ENCODE measurements around the gene FGF5. TPM values are rescaled to one million over a fixed set of nuclear protein-coding genes. Genes with fewer than 3 reads are reported as not detected.

The FGF5 gene
- total and polyA plus RNA-seq, 10 of the 15 experiments (the other 5 are each of a cell fraction or from before 2014, with no cell fraction given): 0.87 to 7.4 (median 1.6) TPM

DNA sequence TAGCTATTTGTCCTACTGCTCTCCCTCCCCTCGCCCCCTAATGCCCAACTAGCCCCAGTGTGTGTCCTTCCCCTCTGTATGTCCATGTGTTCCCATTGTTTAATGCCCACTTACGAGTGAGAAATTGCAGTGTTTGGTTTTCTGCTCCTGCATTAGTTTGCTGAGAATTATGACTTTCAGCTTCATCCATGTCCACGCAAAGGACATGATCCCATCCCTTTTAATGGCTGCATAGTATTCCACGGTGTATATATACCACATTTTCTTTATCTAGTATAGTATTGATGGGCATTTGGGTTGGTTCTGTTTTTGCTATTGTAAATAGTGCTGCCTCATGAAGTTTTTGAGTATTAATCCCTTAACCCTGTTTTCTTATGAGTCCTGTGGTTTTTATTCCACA, 35.4 kb downstream of the FGF5 start:
- Histone ChIP-seq H3K4me2 (ENCODE audit: control insufficient read depth, insufficient read depth) (no peak overlapping the region), H3K4me1 (ENCODE audit: control insufficient read depth, insufficient read depth, low read length) (no peaks in the 10 kb centered on the region), H2AFZ (ENCODE audit: control insufficient read depth, low read depth, low read length) (no peak overlapping the region), H3K4me3 (no peak overlapping the region), H3K36me3 (ENCODE audit: control insufficient read depth in 2 of 2, insufficient read depth in 2 of 2, low read length in 1 of 2) (no peaks in the 10 kb centered on the region), H3K9me3 (replicated peaks; ENCODE audit: control insufficient read depth, insufficient read depth, low read length) (no peaks in the 10 kb centered on the region), H4K20me1 (ENCODE audit: control insufficient read depth, insufficient read depth) (no peaks in the 10 kb centered on the region), H3K79me2 (ENCODE audit: control insufficient read depth, insufficient read depth, low read length) (no peaks in the 10 kb centered on the region), H3K27ac (ENCODE audit: control insufficient read depth, insufficient read depth) (no peak overlapping the region), H3K9ac (ENCODE audit: control insufficient read depth, insufficient read depth, low read length) (no peak overlapping the region), H3K27me3 (replicated peaks in 1 of 2; ENCODE audit: control insufficient read depth in 2 of 2, insufficient read depth in 2 of 2, low read length in 1 of 2) (no peaks in the 10 kb centered on the region)
- TF ChIP-seq NFYB (IDR thresholded peaks at IDR 0.05; ENCODE audit: insufficient read depth, low read depth, low read length): no peak
- TF ChIP-seq TCF7 (IDR thresholded peaks at IDR 0.05; ENCODE audit: borderline replicate concordance): no peak
- TF ChIP-seq SREBF2 (IDR thresholded peaks at IDR 0.05; ENCODE audit: low read length): no peak
- no peak for TF ChIP-seq NFIC (IDR thresholded peaks at IDR 0.05; ENCODE audit: low read depth, low read length)
- no peak for TF ChIP-seq HCFC1 (IDR thresholded peaks at IDR 0.05; ENCODE audit: low read length)
- TF ChIP-seq HDAC2 (IDR thresholded peaks at IDR 0.05): no peak
- no peak for TF ChIP-seq SUZ12 (IDR thresholded peaks at IDR 0.05; ENCODE audit: unreplicated experiment)
- TF ChIP-seq, protein P1, sequence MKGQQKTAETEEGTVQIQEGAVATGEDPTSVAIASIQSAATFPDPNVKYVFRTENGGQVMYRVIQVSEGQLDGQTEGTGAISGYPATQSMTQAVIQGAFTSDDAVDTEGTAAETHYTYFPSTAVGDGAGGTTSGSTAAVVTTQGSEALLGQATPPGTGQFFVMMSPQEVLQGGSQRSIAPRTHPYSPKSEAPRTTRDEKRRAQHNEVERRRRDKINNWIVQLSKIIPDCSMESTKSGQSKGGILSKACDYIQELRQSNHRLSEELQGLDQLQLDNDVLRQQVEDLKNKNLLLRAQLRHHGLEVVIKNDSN (IDR thresholded peaks at IDR 0.05; ENCODE audit: borderline replicate concordance, extremely low read length, insufficient read depth, low read depth, low read length): no peak
- FAIRE-seq: no peak
- ChIA-PET CTCF (interaction anchor here (1.2 kb wide), 1 partner anchor 12 kb away, joined by 3 read pairs; no protein-coding TSS in a partner anchor), RAD21 (ENCODE audit: unreplicated experiment) (no interaction called here), SMC1A (ENCODE audit: uncharacterized antibody, unreplicated experiment) (no interaction called here), POLR2A (no interaction called here)
- in situ Hi-C loops (cut with MboI) (no loop called here), intact Hi-C loops (cut with micrococcal nuclease; ENCODE audit: unreplicated experiment) (no loop called here)
- no peak for DNase-seq (ENCODE audit: low read depth, low spot score)
- no peak for ATAC-seq
- 17% methylated on average over 4 of the region's 4 CpGs for WGBS (ENCODE audit: insufficient coverage, insufficient replicate concordance, low lambda C conversion rate, missing lambda C conversion rate)
- BruUV-seq (replicated peaks): no TSS peak
